SU-DHL-6 (cell line): ENCODE measurements around the gene RALGPS1.

Experiments
- H2AFZ ChIP-seq: fragments of 200-600 bp; sonication (generic); 2 replicates; pipeline ENCODE4 v1.6.1; 2014; ENCODE audit warnings: low read depth, mild to moderate bottlenecking, moderate library complexity, mixed read lengths, antibody characterized with exemption, low read length; ENCODE audit not compliant: severe bottlenecking
- H3F3A ChIP-seq: fragments of 200-600 bp; shearing (Covaris generic); 2 replicates; pipeline ENCODE4 v1.6.0; 2016; ENCODE audit warnings: antibody characterized with exemption, mild to moderate bottlenecking; ENCODE audit not compliant: insufficient read depth
- H3K27ac ChIP-seq: fragments of 200-600 bp; sonication (generic); 2 replicates; pipeline ENCODE4 v1.5.1; 2016; ENCODE audit warnings: low read depth, mild to moderate bottlenecking, low read length, moderate library complexity, mixed read lengths
- H3K27me3 ChIP-seq: fragments of 200-600 bp; sonication (generic), shearing (Covaris generic); 2 replicates; pipeline ENCODE4 v1.6.0; 2014; ENCODE audit warnings: mild to moderate bottlenecking, low read length
- H3K36me3 ChIP-seq: fragments of 200-600 bp; sonication (generic); 2 replicates; pipeline ENCODE4 v1.6.1; 2014; ENCODE audit warnings: mild to moderate bottlenecking, low read length, mixed read lengths
- H3K4me2 ChIP-seq: fragments of 300-600, 200-600 bp; shearing (Covaris generic), sonication (generic); 2 replicates; pipeline ENCODE4 v1.6.0; 2014; ENCODE audit warnings: low read length, low read depth, mild to moderate bottlenecking; ENCODE audit not compliant: poor library complexity, severe bottlenecking
- H3K4me3 ChIP-seq: fragments of 200-600 bp; sonication (generic); 2 replicates; pipeline ENCODE4 v1.5.1; 2014; ENCODE audit warnings: antibody characterized with exemption, low read length, mild to moderate bottlenecking, mixed read lengths; ENCODE audit not compliant: insufficient read depth, poor library complexity, severe bottlenecking
- H3K79me2 ChIP-seq: fragments of 200-600 bp; sonication (generic); 2 replicates; pipeline ENCODE4 v1.6.1; 2014; ENCODE audit warnings: mild to moderate bottlenecking, low read length, moderate library complexity; ENCODE audit not compliant: insufficient read depth
- H3K9ac ChIP-seq: fragments of 200-600 bp; sonication (generic); 2 replicates; pipeline ENCODE4 v1.7.0; 2014; ENCODE audit warnings: mild to moderate bottlenecking, low read length
- H3K9me2 ChIP-seq: fragments of 200-600 bp; sonication (generic); replicated peaks from 2 replicates; pipeline ENCODE4 v1.6.1; 2014; ENCODE audit warnings: low read length; ENCODE audit not compliant: insufficient read depth
- H3K9me3 ChIP-seq: fragments of 200-600 bp; sonication (generic); 2 replicates; pipeline ENCODE4 v1.6.1; 2014; ENCODE audit warnings: low read length, mixed read lengths; ENCODE audit not compliant: insufficient read depth
- H4K20me1 ChIP-seq: fragments of 200-600 bp; sonication (generic); 2 replicates; pipeline ENCODE4 v1.6.1; 2014; ENCODE audit warnings: low read depth, mild to moderate bottlenecking, antibody characterized with exemption, low read length, moderate library complexity, mixed read lengths
- CTCF ChIP-seq: fragments of 200-600 bp; sonication (generic); IDR thresholded peaks from one replicate; pipeline ENCODE4 v1.5.1; 2017; ENCODE audit warnings: antibody characterized with exemption, mild to moderate bottlenecking, low read length, moderate library complexity; ENCODE audit not compliant: insufficient read depth, poor library complexity, severe bottlenecking
- EZH2phosphoT487 ChIP-seq: fragments of 200-600 bp; sonication (generic), shearing (Covaris generic); conservative IDR thresholded peaks from 2 replicates; pipeline ENCODE4 v1.6.1; 2018; ENCODE audit warnings: mild to moderate bottlenecking, antibody characterized with exemption, low read length, moderate library complexity, mixed read lengths

Gene RALGPS1

DNA sequence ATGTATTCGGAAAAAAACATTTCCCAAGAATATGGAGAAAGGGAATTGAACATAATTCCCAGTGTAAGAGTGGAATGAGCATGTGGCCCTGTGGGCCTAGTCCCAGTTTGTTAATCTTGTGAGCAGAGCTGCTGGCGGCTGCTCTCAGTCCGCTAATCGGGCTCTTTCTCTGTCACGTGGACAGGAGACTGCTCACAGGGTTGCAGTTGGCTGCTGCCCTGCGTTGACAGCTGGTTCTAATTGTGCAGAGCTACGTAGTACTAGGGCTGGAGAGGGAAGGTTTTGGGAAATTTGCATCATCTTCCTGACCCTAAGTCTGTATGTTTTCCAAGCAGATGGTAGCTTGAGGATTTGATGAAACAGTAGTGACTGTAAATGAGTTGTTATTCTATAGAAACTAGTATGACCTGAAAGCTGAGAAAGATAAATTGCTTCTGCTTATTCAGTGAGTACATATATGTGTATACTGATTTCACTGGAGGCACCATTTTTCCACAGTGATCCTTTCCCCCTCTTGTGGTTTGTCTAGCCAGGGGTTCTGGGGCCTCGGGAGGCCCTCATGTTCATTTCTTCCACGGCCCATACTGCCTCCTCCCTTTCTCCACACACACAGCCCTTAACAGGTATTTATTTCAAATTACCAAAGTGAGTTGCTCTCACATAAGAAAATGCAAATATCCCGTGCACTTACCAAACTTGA, 107.2 kb downstream of the RALGPS1 start:
- H3K9me3 ChIP-seq, result no peaks in the 10 kb centered on the region
- no peak overlapping the region for H2AFZ ChIP-seq
- H3K27me3 ChIP-seq, result no peaks in the 10 kb centered on the region
- H3K36me3 ChIP-seq, result no peaks in the 10 kb centered on the region
- H3K9ac ChIP-seq, result no peak overlapping the region
- H3K9me2 ChIP-seq, result no peaks in the 10 kb centered on the region
- no peak overlapping the region for H3K4me3 ChIP-seq
- no peak overlapping the region for H3K4me2 ChIP-seq
- TF ChIP-seq CTCF (no peak), EZH2phosphoT487 (no peak)
- no peak overlapping the region for H3K27ac ChIP-seq
- no peaks in the 10 kb centered on the region for H3K79me2 ChIP-seq
- no peaks in the 10 kb centered on the region for H4K20me1 ChIP-seq
- no peaks in the 10 kb centered on the region for H3F3A ChIP-seq

- TF ChIP-seq CTCF, result no peak
- TF ChIP-seq EZH2phosphoT487, result no peak
- no peak overlapping the region for H3K4me2 ChIP-seq
- no peak overlapping the region for H3K9ac ChIP-seq
- no peaks in the 10 kb centered on the region for H3K27me3 ChIP-seq
- no peaks in the 10 kb centered on the region for H3K36me3 ChIP-seq
- no peak overlapping the region for H3K4me3 ChIP-seq
- no peak overlapping the region for H3K27ac ChIP-seq
- no peak overlapping the region for H2AFZ ChIP-seq
- H4K20me1 ChIP-seq, result no peaks in the 10 kb centered on the region
- no peaks in the 10 kb centered on the region for H3F3A ChIP-seq
- no peaks in the 10 kb centered on the region for H3K9me2 ChIP-seq
- no peaks in the 10 kb centered on the region for H3K9me3 ChIP-seq
- no peaks in the 10 kb centered on the region for H3K79me2 ChIP-seq
Observed at GRCh38 chr9:127022913-127023660, 108.5 kb downstream of the RALGPS1 start.

DNA sequence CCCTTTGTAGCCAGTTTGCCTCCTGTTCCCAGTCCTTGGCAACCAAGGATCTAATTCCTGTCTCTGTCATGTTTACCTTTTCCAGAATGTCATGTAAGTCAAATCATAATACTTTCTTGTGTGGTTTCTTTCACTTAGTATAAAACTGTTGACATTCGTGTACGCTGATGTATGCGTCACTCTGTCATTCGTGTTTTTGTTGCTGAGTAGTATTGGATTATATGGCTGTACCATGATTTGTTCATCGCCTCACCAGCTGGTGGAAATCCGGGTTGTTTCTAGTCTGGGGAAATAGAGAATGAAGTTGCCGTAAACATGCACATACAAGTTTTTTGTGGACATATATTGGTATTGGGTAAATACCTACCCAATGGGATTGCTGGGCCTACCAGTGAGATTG, 110.5 kb downstream of the RALGPS1 start:
- no peak overlapping the region for H3K4me3 ChIP-seq

More for the DNA sequence above, 110.5 kb downstream of the RALGPS1 start:
- Histone ChIP-seq H3F3A (no peaks in the 10 kb centered on the region), H3K79me2 (no peaks in the 10 kb centered on the region), H3K27me3 (no peaks in the 10 kb centered on the region), H2AFZ (no peak overlapping the region), H3K9ac (no peak overlapping the region), H3K27ac (no peak overlapping the region), H3K4me2 (no peak overlapping the region), H3K9me3 (no peaks in the 10 kb centered on the region), H3K9me2 (no peaks in the 10 kb centered on the region), H4K20me1 (no peaks in the 10 kb centered on the region), H3K36me3 (no peaks in the 10 kb centered on the region)
- TF ChIP-seq EZH2phosphoT487 (no peak), CTCF (no peak)
